Stomach (tissue), 9 donors: ENCODE measurements around the gene CIRBP. TPM values are rescaled to one million over a fixed set of nuclear protein-coding genes. Genes with fewer than 3 reads are reported as not detected.
A peak's percentile ranks its signal among the peaks of the same experiment; 100 is the strongest.

Experiments used
- DNase-seq, 2 donors: peaks; one replicate each; pipeline versions ENCODE4 v3.0.0 to v3.0.0-alpha.2; 2013 to 2019
- H3K27ac ChIP-seq, 5 donors: fragments of 200-600 bp in 4 of 5; sonication (generic) in 4 of 5; one replicate each; pipeline ENCODE4 v1.5.1; 2013 to 2019; ENCODE audit warnings: mild to moderate bottlenecking in 1 of 5, moderate library complexity in 1 of 5
- H3K27me3 ChIP-seq, 3 donors: fragments of 200-600 bp; sonication (generic); one replicate each; pipeline ENCODE4 v1.5.1; 2017 to 2019; ENCODE audit warnings: mixed run types in 1 of 3
- H3K36me3 ChIP-seq, 4 donors: fragments of 200-600 bp; sonication (generic); 1 replicate in 3 of 4; 2 replicates in 1 of 4; pipeline ENCODE4 v1.5.1; 2016 to 2019
- H3K4me1 ChIP-seq, 4 donors: fragments of 200-600 bp; sonication (generic); one replicate each; pipeline ENCODE4 v1.5.1; 2016 to 2019
- H3K4me3 ChIP-seq, 4 donors: fragments of 200-600 bp; sonication (generic) in 3 of 4; one replicate each; pipeline ENCODE4 v1.5.1; 2016 to 2019; ENCODE audit warnings: mild to moderate bottlenecking in 1 of 4
- H3K9me3 ChIP-seq, 4 donors: fragments of 200-600 bp; sonication (generic); one replicate each; pipeline ENCODE4 v1.5.1; 2016 to 2019
- CTCF ChIP-seq, 7 experiments: fragments of 450-650 bp in 4 of 7; fragments of 200-600 bp in 3 of 7; sonication (generic) in 3 of 7; IDR thresholded peaks; one replicate each; pipeline ENCODE4 v1.5.1; 2016 to 2019; ENCODE audit warnings: antibody characterized with exemption in 7 of 7, control low read depth in 2 of 7, mild to moderate bottlenecking in 1 of 7
- EP300 ChIP-seq: sonication (generic); formaldehyde crosslinking; IDR thresholded peaks from one replicate; pipeline ENCODE4 v1.6.1; 2017; ENCODE audit warnings: antibody characterized with exemption
- POLR2A ChIP-seq, 4 donors: fragments of 450-650 bp; IDR thresholded peaks; one replicate each; pipeline ENCODE4 v1.6.1; 2016; ENCODE audit warnings: antibody characterized with exemption in 4 of 4, control low read depth in 2 of 4, mild to moderate bottlenecking in 1 of 4, moderate library complexity in 1 of 4
- POLR2AphosphoS5 ChIP-seq, 3 donors: sonication (generic); formaldehyde crosslinking; IDR thresholded peaks; one replicate each; pipeline ENCODE4 v1.6.1; 2016; ENCODE audit warnings: antibody characterized with exemption in 3 of 3
- WGBS, 5 donors: extraction: QIAGEN DNeasy Blood & Tissue Kit in 3 of 5; methylation state at CpG; one replicate each; pipeline versions ENCODE4 v1.1.5 to v1.1.7; 2013 to 2018; 5-methylcytosine and 5-hydroxymethylcytosine counted together
- intact Hi-C: fragments of 100-400 bp; cut with DNase I; formaldehyde crosslinking; loops from one replicate; pipeline ENCODE4 v1.15.1; 2023; ENCODE audit warnings: low total_unique reads
- polyA plus RNA-seq, 3 donors: library from polyadenylated mRNA; stranded (reverse); fragments of 200-250 nt; gene quantifications; one replicate each; pipeline ENCODE4 v1.2.3, GENCODE V29; 2013
- total RNA-seq, 5 donors: library from RNA; depleted of rRNA; stranded (reverse); fragments of >200 nt; gene quantifications; one replicate each; pipeline versions ENCODE4 v1.1.0 to v1.2.3, GENCODE V29; 2014 to 2016
- donor health status: healthy with polysubstance abuse.
- donor health status: Bipolar disorder and iron deficiency.
- donor health status: healthy.

Gene CIRBP
- total and polyA plus RNA-seq, 8 donors = 250 to 686 (median 356) TPM

- Histone ChIP-seq H3K9me3 (no peaks in the 10 kb centered on the region), H3K27ac (peak overlapping the region; percentile 97 to 100 (median 99)), H3K36me3 (peaks cover 50 to 67% (median 59%) of the 10 kb centered on the region in 4 donors), H3K27me3 (peaks cover 0 to 6% (median 0%) of the 10 kb centered on the region in 3 donors), H3K4me3 (peak overlapping the region in 3 of 4 donors; percentile 66 to 76 (median 67)), H3K4me1 (peaks cover 43 to 67% (median 55%) of the 10 kb centered on the region in 4 donors)
- intact Hi-C loops = no loop called here
- TF ChIP-seq POLR2AphosphoS5 (IDR thresholded peaks at IDR 0.05) (no peak), EP300 (no peak), CTCF (IDR thresholded peaks at IDR 0.05) (no peak), POLR2A (IDR thresholded peaks at IDR 0.05) (no peak)
- 51 to 65% (median 59%) methylated on average over 9 to 10 of the region's 10 CpGs for WGBS, 5 donors
- peak in 1 of 2 donors; percentile 56 for DNase-seq
These were observed 7.5 kb downstream of the CIRBP start for GRCh38 chr19:1276628-1277022.

GRCh38 chr19:1277061-1277460 lies 7.9 kb downstream of the CIRBP start:
- WGBS, 5 donors = 92 to 95% (median 93%) methylated on average over 15 of the region's 15 CpGs
- TF ChIP-seq CTCF (IDR thresholded peaks at IDR 0.05) (no peak), POLR2AphosphoS5 (IDR thresholded peaks at IDR 0.05) (no peak), POLR2A (IDR thresholded peaks at IDR 0.05) (no peak), EP300 (no peak)
- DNase-seq = no peak
- intact Hi-C loops = no loop called here
- H3K4me1 ChIP-seq = peaks cover 38 to 63% (median 51%) of the 10 kb centered on the region in 4 donors
- H3K9me3 ChIP-seq = no peaks in the 10 kb centered on the region
- peak overlapping the region in 1 of 4 donors; percentile 76 for H3K4me3 ChIP-seq
- H3K36me3 ChIP-seq = peaks cover 46 to 62% (median 54%) of the 10 kb centered on the region in 4 donors
- H3K27me3 ChIP-seq = peaks cover 0 to 8% (median 0%) of the 10 kb centered on the region in 3 donors
- peak overlapping the region in 2 of 5 donors; percentile 100 for H3K27ac ChIP-seq

- WGBS, 5 donors = 78 to 95% (median 85%) methylated on average over 10 to 12 of the region's 12 CpGs
- intact Hi-C loops = no loop called here
- peaks cover 36 to 52% (median 44%) of the 10 kb centered on the region in 4 donors for H3K36me3 ChIP-seq
These were observed 8.9 kb downstream of the CIRBP start for GRCh38 chr19:1278074-1278473.

GRCh38 chr19:1278713-1279660 lies 9.9 kb downstream of the CIRBP start:
- 78 to 87% (median 85%) methylated on average over 23 to 25 of the region's 25 CpGs for WGBS, 5 donors
- Histone ChIP-seq H3K9me3 (no peaks in the 10 kb centered on the region), H3K36me3 (peaks cover 27 to 43% (median 35%) of the 10 kb centered on the region in 4 donors), H3K27ac (no peak overlapping the region), H3K4me3 (no peak overlapping the region), H3K27me3 (peaks cover 0 to 23% (median 13%) of the 10 kb centered on the region in 3 donors), H3K4me1 (peaks cover 20 to 56% (median 41%) of the 10 kb centered on the region in 4 donors)
- no peak for DNase-seq
- intact Hi-C loops = no loop called here
- TF ChIP-seq EP300 (no peak), CTCF (IDR thresholded peaks at IDR 0.05) (no peak), POLR2A (IDR thresholded peaks at IDR 0.05) (no peak)

More at GRCh38 chr19:1278074-1278473, 8.9 kb downstream of the CIRBP start:
- H3K4me3 ChIP-seq = no peak overlapping the region
- H3K4me1 ChIP-seq = peaks cover 28 to 56% (median 43%) of the 10 kb centered on the region in 4 donors
- no peak for DNase-seq
- H3K9me3 ChIP-seq = no peaks in the 10 kb centered on the region
- peaks cover 0 to 13% (median 4%) of the 10 kb centered on the region in 3 donors for H3K27me3 ChIP-seq
- TF ChIP-seq POLR2AphosphoS5 (IDR thresholded peaks at IDR 0.05) = no peak
- H3K27ac ChIP-seq = no peak overlapping the region
